ENCODE measurements around the gene DUSP21.

DUSP21 gene

GRCh38 chrX:44871931-44872820 lies 28.4 kb downstream of the DUSP21 start:
- DNase-seq (ENCODE audit: low read depth): no peak
- TF ChIP-seq, protein P1, sequence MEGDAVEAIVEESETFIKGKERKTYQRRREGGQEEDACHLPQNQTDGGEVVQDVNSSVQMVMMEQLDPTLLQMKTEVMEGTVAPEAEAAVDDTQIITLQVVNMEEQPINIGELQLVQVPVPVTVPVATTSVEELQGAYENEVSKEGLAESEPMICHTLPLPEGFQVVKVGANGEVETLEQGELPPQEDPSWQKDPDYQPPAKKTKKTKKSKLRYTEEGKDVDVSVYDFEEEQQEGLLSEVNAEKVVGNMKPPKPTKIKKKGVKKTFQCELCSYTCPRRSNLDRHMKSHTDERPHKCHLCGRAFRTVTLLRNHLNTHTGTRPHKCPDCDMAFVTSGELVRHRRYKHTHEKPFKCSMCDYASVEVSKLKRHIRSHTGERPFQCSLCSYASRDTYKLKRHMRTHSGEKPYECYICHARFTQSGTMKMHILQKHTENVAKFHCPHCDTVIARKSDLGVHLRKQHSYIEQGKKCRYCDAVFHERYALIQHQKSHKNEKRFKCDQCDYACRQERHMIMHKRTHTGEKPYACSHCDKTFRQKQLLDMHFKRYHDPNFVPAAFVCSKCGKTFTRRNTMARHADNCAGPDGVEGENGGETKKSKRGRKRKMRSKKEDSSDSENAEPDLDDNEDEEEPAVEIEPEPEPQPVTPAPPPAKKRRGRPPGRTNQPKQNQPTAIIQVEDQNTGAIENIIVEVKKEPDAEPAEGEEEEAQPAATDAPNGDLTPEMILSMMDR (IDR thresholded peaks at IDR 0.05; ENCODE audit: control insufficient read depth, extremely low read depth, insufficient read depth): no peak
- peak overlapping the region; percentile 83 for H3K4me3 ChIP-seq (ENCODE audit: low read depth, low read length)

DNA sequence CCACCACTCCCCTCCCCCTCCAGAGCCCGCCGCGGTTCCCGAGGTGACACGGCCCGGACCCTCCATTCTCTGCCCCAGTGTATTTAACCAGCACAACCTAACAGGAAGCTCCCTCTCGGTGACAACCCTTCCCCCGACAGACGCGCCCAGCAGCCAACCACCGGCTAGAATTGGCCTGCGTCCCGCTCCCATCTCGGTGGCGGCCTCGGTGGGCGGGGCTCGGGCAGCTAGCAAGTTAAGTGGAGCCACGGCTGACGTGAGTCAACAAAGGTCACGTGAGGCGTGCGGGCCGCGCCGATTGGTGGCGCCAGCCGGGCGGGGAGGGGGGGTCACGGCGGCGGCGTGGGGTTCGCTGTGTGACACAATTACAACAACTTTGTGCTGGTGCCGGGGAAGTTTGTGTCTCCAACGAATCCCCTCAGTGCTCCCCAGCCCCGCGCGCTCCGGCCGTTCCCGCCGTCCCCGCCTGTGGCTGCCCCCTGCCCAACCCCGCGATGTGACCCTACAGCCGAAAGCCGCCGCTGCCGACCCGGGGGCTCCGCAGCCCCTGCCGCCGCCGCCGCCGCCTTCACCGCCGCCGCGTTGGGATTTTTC lies 29.1 kb downstream of the DUSP21 start, which contains the start of gene KDM6A:
KDM6A (plus strand) TSS at position 368 of the 594 bp plus-strand sequence. CDS start 364 bp downstream, outside the sequence.
- TF ChIP-seq, protein P1 (IDR thresholded peaks at IDR 0.05; ENCODE audit: control insufficient read depth, extremely low read depth, insufficient read depth): no peak
- H3K4me3 ChIP-seq (ENCODE audit: low read depth, low read length): peak within 1 kb of the TSS; percentile 83
- peak; percentile 86 for DNase-seq (ENCODE audit: low read depth)

- no peak for DNase-seq (ENCODE audit: low read depth)
- TF ChIP-seq, protein P1 (IDR thresholded peaks at IDR 0.05; ENCODE audit: control insufficient read depth, extremely low read depth, insufficient read depth): no peak
- H3K4me3 ChIP-seq (ENCODE audit: low read depth, low read length): peak overlapping the region; percentile 83
Observed at GRCh38 chrX:44873415-44874276, 29.8 kb downstream of the DUSP21 start.

- DNase-seq (ENCODE audit: low read depth): peak; percentile 50
- TF ChIP-seq, protein P1 (IDR thresholded peaks at IDR 0.05; ENCODE audit: control insufficient read depth, extremely low read depth, insufficient read depth): no peak
- peak overlapping the region; percentile 83 for H3K4me3 ChIP-seq (ENCODE audit: low read depth, low read length)
Observed at GRCh38 chrX:44874420-44875184, 30.8 kb downstream of the DUSP21 start.

- TF ChIP-seq, protein P1 (IDR thresholded peaks at IDR 0.05; ENCODE audit: control insufficient read depth, extremely low read depth, insufficient read depth): no peak
- H3K4me3 ChIP-seq (ENCODE audit: low read depth, low read length): peak overlapping the region; percentile 83
- DNase-seq (ENCODE audit: low read depth): no peak
Observed at GRCh38 chrX:44875185-44875489, 31.3 kb downstream of the DUSP21 start.

- H3K4me3 ChIP-seq (ENCODE audit: low read depth, low read length): peak overlapping the region; percentile 83
- DNase-seq (ENCODE audit: low read depth): no peak
- TF ChIP-seq, protein P1 (IDR thresholded peaks at IDR 0.05; ENCODE audit: control insufficient read depth, extremely low read depth, insufficient read depth): no peak
Observed at GRCh38 chrX:44876086-44876485, 32.3 kb downstream of the DUSP21 start.
